ENCODE results near the gene DBH.

GRCh38 chr9:133621725-133622267 lies 14.4 kb upstream of the DBH start:
- TF ChIP-seq CTCF (IDR thresholded peaks at IDR 0.05; ENCODE audit: insufficient read depth, low read length, poor library complexity, severe bottlenecking) (no peak), EZH2phosphoT487 (conservative IDR thresholded peaks at IDR 0.05; ENCODE audit: low read length) (no peak)
